Body of pancreas (tissue), 4 donors: Measurements from ENCODE around the gene PFDN6.

Experiments
- POLR2A ChIP-seq, 3 donors: fragments of 450-650 bp; IDR thresholded peaks; one replicate each; pipeline ENCODE4 v1.6.1; 2016; ENCODE audit warnings: antibody characterized with exemption in 3 of 3, mild to moderate bottlenecking in 2 of 3
- TF ChIP-seq, protein P1 (sequence below), 7 experiments: fragments of 450-650 bp in 4 of 7; fragments of 200-600 bp in 3 of 7; sonication (generic) in 3 of 7; IDR thresholded peaks; one replicate each; pipeline ENCODE4 v1.5.1; 2016 to 2019; ENCODE audit warnings: antibody characterized with exemption in 7 of 7

DNA sequence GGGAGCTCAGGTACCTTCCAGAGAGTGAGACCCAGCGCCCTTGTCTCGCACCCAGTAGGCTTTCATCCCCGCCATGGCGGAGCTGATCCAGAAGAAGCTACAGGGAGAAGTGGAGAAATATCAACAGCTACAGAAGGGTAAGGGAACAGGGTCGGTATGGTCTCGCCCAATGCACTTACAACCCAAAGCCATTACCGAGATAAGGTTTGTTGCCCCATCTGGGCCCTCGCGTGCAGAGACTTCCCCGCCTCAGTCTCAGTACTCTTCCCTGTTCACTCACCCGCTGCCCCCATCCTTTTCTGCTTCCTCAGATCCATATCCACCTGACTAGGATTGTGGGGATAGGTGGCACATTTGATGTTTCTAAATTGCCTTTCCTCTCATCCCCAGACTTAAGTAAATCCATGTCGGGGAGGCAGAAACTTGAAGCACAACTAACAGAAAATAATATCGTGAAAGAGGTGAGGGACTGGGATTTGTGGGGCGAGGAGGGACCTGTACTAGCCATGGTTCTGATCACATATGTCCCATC lies 449 bp downstream of the PFDN6 start:
- TF ChIP-seq, protein P1, sequence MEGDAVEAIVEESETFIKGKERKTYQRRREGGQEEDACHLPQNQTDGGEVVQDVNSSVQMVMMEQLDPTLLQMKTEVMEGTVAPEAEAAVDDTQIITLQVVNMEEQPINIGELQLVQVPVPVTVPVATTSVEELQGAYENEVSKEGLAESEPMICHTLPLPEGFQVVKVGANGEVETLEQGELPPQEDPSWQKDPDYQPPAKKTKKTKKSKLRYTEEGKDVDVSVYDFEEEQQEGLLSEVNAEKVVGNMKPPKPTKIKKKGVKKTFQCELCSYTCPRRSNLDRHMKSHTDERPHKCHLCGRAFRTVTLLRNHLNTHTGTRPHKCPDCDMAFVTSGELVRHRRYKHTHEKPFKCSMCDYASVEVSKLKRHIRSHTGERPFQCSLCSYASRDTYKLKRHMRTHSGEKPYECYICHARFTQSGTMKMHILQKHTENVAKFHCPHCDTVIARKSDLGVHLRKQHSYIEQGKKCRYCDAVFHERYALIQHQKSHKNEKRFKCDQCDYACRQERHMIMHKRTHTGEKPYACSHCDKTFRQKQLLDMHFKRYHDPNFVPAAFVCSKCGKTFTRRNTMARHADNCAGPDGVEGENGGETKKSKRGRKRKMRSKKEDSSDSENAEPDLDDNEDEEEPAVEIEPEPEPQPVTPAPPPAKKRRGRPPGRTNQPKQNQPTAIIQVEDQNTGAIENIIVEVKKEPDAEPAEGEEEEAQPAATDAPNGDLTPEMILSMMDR (IDR thresholded peaks at IDR 0.05), result no peak
- TF ChIP-seq POLR2A (IDR thresholded peaks at IDR 0.05), result no peak
